ENCODE data around the gene TSN. TPM values are rescaled to one million over a fixed set of nuclear protein-coding genes. Genes with fewer than 3 reads are reported as not detected.

The TSN gene
- total RNA-seq, 1 experiment from 2014 or later: 96.0 TPM

GRCh38 chr2:121793816-121794215 lies 38.4 kb downstream of the TSN start:
- H3K4me3 ChIP-seq (ENCODE audit: low read depth in 2 of 2, low read length in 2 of 2): no peak overlapping the region
- no peaks in the 10 kb centered on the region for H3K9me3 ChIP-seq (ENCODE audit: control insufficient read depth, insufficient read depth, low read depth, low read length)
- intact Hi-C loops (cut with micrococcal nuclease; ENCODE audit: unreplicated experiment): no loop called here
- no peaks in the 10 kb centered on the region for H3K36me3 ChIP-seq (ENCODE audit: control insufficient read depth, insufficient read depth, low read length)
- no peak for DNase-seq (ENCODE audit: low read depth, low spot score)
- no TSS peak for BruUV-seq (replicated peaks)
- no peak for TF ChIP-seq POLR2AphosphoS5 (IDR thresholded peaks at IDR 0.05; ENCODE audit: low read depth, low read length)
- TF ChIP-seq SIN3A (IDR thresholded peaks at IDR 0.05; ENCODE audit: borderline replicate concordance, insufficient read depth, low read depth, low read length): no peak
- TF ChIP-seq TCF7L2 (IDR thresholded peaks at IDR 0.05; ENCODE audit: low read depth, low read length): no peak
- TF ChIP-seq REST (IDR thresholded peaks at IDR 0.05; ENCODE audit: insufficient read depth in 1 of 2, low read depth in 2 of 2, low read length in 1 of 2): no peak
- no peak for TF ChIP-seq CTCF (IDR thresholded peaks at IDR 0.05)
- no peak for ATAC-seq
- no peak overlapping the region for H3K27ac ChIP-seq (ENCODE audit: low read length)
- ChIA-PET CTCF (no interaction called here), POLR2A (no interaction called here)
- no peaks in the 10 kb centered on the region for H3K27me3 ChIP-seq (ENCODE audit: control insufficient read depth, insufficient read depth, low read length)
- in situ Hi-C loops (cut with HindIII; ENCODE audit: low pct_unique_long_range_greater_than_20kb, low sequenced_read_pairs): no loop called here
- no peaks in the 10 kb centered on the region for H3K4me1 ChIP-seq (ENCODE audit: control insufficient read depth, insufficient read depth, low read length)

- in situ Hi-C loops (cut with HindIII; ENCODE audit: low pct_unique_long_range_greater_than_20kb, low sequenced_read_pairs): no loop called here
- no peaks in the 10 kb centered on the region for H3K9me3 ChIP-seq (ENCODE audit: control insufficient read depth, insufficient read depth, low read depth, low read length)
Observed at GRCh38 chr2:121794233-121794632, 38.8 kb downstream of the TSN start.

More at GRCh38 chr2:121794233-121794632, 38.8 kb downstream of the TSN start:
- TF ChIP-seq SIN3A (IDR thresholded peaks at IDR 0.05; ENCODE audit: borderline replicate concordance, insufficient read depth, low read depth, low read length) (no peak), CTCF (IDR thresholded peaks at IDR 0.05) (no peak), REST (IDR thresholded peaks at IDR 0.05; ENCODE audit: insufficient read depth in 1 of 2, low read depth in 2 of 2, low read length in 1 of 2) (no peak), POLR2AphosphoS5 (IDR thresholded peaks at IDR 0.05; ENCODE audit: low read depth, low read length) (no peak), TCF7L2 (IDR thresholded peaks at IDR 0.05; ENCODE audit: low read depth, low read length) (no peak)
- H3K4me3 ChIP-seq (ENCODE audit: low read depth in 2 of 2, low read length in 2 of 2): no peak overlapping the region
- no peak overlapping the region for H3K27ac ChIP-seq (ENCODE audit: low read length)
- no peaks in the 10 kb centered on the region for H3K4me1 ChIP-seq (ENCODE audit: control insufficient read depth, insufficient read depth, low read length)
- no peak for ATAC-seq
- DNase-seq (ENCODE audit: low read depth, low spot score): no peak
- intact Hi-C loops (cut with micrococcal nuclease; ENCODE audit: unreplicated experiment): no loop called here
- ChIA-PET CTCF (no interaction called here), POLR2A (no interaction called here)
- no peaks in the 10 kb centered on the region for H3K27me3 ChIP-seq (ENCODE audit: control insufficient read depth, insufficient read depth, low read length)
- no TSS peak for BruUV-seq (replicated peaks)
- no peaks in the 10 kb centered on the region for H3K36me3 ChIP-seq (ENCODE audit: control insufficient read depth, insufficient read depth, low read length)
